Fibroblast of peridontal ligament (primary cell): Measurements from ENCODE around the gene FECH.
"Not testable (repeated sequence)": the region's sequence is repeated elsewhere in the genome, so short reads cannot be mapped to it uniquely, and the experiment has no call there.

Source experiments
- DNase-seq: peaks from one replicate; pipeline ENCODE4 v3.0.0-alpha.2; 2010; ENCODE audit errors: extremely low read depth

Gene FECH

GRCh38 chr18:57586251-57587049 lies at the start of gene FECH:
Gene FECH (minus strand): TSS chr18:57586702. CDS start chr18:57586620, 82 bp downstream.
- DNase-seq: peak; percentile 62

- peak; percentile 73 for DNase-seq
Measured at GRCh38 chr18:57635003-57635822, 48.7 kb upstream of the FECH start.

- no peak for DNase-seq
Measured at GRCh38 chr18:57631697-57632096, 45.2 kb upstream of the FECH start.

DNA sequence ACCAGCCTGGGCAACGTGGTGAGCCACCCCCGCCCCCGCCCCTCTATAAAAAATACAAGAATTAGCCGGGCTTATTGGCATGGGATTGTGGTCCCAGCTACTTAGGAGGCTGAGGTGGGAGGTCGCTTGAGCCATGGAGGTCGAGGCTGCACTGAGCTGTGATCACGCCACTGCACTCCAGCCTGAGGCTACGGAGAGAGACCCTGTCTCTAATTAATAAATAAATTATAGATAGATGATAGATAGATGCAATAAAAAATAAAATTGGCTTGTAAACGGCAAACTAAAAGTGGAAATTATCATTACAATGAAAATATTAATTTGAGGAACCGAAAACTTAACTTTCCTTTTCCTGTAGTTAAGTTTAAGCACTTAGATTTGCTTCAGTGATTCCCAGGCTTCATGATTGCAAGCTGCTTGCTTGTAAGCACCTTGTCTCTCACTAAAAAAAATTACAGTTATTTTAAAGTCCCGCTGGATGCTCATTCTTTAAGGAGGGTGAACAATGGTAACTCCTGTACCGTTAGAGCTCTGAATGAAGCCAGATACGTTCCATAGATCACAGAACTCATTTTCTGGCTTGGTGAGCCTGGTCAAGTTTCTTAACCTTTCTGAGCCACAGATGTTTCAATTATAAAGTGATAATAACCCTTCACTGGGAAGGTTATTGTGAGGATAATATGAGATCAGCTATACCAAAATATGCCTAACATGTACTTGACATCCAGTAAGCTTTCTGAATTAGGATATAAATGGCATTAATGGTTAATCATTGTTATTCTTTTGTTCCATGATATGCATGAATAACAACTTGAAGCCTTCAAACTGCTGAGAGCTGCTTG lies 44.5 kb upstream of the FECH start:
- DNase-seq: peak; percentile 18

DNA sequence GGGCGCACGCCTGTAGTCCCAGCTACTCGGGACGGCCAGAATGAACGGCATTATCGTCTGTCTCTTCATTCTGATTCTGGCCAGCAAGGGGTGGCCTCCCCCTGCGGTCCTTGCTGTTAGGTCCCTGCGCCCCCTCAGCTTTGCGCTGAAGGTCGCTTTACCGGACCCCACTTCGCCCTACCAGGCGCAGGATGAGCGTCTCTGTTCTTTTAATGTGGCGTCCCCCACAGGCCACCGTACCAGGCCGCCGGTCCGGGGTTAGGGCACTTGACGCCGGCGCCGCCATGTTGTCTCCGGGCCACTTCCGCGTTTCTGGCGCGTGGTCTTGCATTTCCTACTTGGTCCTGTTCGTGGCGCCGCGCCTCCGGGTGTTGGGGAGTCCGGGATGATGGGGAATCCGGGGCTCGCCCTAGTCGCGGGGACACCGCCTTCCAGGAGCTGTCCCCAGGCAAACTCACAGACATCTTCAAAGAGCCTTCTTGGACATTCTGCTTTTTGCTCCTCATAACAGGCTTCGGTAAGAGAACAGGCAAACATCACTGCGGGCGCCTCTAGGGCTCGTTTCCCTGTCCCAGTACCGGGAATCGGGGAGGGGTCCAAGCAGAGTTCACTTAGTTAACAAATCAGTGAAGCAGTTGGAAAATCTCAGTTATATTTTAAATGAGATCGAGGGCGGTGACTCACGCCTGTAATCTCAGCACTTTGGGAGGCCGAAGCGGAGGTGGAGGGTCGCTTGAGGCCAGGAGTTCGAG lies 43.7 kb upstream of the FECH start:
- peak; percentile 95 for DNase-seq

DNA sequence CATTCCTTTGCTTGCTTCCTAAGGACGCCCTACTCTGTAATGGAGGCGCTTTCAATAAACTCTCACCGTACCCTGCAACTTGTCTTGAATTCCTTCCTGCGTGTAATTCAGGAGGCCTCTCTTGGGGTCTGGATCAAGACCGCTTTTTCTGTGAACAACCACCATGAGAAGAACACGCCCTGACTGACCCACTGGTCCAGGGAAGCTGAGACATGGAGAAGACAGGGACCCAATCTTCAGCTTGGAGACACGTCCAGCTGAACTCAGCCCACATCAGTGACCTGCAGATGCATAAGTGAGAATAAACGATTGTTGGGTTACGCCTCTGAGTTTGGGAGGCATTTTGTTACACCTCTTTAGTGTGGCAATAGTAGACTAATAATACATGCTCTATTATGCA lies 42.9 kb upstream of the FECH start:
- DNase-seq: no peak

DNA sequence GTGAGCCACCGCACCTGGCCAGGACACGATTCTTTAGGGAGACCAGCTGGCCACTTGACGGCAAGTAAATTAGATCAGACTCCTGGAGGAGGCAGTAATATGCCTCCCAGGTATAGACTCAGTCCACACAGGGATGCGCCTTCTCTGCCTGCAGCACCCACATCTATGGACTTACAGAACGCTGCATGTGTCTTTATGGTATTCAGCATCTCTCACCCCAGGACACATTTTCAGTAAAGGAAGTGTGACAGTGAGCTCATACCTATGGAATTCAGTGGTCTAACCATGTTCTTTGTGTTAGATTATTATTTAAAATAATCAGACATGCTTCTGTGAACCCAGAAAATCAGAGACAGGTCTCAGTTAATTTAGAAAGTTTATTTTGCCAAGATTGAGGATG lies 41.0 kb upstream of the FECH start:
- no peak for DNase-seq

- no peak for DNase-seq
Measured at GRCh38 chr18:57624988-57625387, 38.5 kb upstream of the FECH start.

GRCh38 chr18:57621246-57621604 lies 34.7 kb upstream of the FECH start:
- DNase-seq: peak; percentile 6

GRCh38 chr18:57619876-57620275 lies 33.4 kb upstream of the FECH start:
- DNase-seq: no peak

- DNase-seq: no peak
Measured at GRCh38 chr18:57618910-57619309, 32.4 kb upstream of the FECH start.

DNA sequence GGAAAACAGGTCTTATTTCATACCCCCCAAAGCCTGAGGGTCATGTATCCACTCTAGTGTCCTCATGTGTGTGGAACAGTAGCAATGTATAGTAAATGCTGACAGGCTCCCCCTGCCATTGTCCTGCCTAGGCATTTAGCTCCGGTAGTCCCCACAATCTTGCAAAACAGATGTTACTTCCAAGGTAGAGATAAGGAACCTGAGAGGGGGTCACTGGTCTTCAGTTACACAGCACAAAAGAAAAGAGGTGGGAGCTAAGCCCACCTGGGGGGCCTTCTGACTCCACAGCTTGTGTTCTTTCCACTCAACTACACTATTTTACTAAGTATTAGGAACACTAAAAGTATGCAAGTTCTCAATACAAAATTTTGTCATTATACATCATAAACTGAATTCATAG lies 17.4 kb upstream of the FECH start:
- no peak for DNase-seq

DNA sequence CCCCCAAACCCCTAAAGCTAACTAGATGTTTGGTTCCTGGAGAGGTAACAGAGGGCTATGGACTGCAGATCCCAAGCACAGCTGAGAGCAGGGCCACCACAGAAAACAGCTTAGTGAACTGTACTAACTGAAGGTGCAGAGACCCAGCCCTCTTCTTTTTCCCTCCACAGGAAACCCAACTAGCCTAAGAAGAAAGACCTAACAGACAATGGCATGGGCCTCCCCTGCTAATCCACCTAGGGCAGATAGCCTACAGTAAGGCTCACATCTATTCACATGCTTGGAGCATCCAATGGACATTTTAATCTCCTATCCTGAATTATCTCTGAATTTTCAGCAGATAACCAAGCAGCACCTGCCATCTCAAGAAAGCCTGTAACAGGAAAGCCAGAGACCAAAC lies 8.8 kb upstream of the FECH start:
- DNase-seq: no peak

- DNase-seq: not testable (repeated sequence)
Measured at GRCh38 chr18:57592716-57593115, 6.2 kb upstream of the FECH start.

DNA sequence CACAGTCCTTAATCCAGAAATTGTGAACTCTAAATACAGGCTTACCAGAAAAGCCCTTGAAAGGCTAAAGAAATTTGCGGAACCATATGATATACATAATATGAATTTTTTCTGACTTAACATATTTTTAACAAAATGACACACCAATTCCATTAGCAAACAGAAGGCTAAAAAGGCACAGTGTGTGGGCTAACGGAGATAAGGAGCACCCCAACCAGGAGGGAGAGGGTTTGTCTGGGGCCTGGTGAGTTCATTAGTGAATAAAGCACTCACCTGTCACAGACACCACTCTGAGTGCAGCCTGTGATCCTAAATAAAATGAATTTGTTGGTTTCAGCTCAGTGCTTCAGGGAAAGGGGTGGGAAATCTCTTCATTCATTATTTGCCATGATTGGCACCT lies 2.7 kb upstream of the FECH start:
- DNase-seq: no peak

GRCh38 chr18:57587098-57587661 lies 678 bp upstream of the FECH start:
- DNase-seq: no peak

- no peak for DNase-seq
Measured at GRCh38 chr18:57585855-57586250, 649 bp downstream of the FECH start.

DNA sequence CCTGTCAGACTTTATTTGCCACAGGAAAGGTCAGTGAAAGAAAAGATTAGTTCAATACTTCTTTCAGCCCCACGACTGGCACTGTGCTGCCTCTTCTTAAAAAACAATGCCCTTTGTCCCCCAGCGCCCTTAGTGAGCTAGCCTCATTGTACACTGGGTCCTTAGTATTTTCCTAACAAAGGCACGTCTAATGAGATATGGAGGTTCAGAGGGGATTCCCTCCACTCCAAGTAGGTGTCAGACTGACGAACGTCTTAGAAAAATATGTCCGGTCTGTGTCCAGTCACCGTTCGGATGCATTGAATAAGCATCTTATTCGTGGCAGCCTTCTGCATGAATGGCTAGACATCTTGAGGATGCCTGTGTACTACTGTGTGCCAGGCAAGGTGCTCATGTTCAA lies 1.1 kb downstream of the FECH start:
- DNase-seq: no peak

DNA sequence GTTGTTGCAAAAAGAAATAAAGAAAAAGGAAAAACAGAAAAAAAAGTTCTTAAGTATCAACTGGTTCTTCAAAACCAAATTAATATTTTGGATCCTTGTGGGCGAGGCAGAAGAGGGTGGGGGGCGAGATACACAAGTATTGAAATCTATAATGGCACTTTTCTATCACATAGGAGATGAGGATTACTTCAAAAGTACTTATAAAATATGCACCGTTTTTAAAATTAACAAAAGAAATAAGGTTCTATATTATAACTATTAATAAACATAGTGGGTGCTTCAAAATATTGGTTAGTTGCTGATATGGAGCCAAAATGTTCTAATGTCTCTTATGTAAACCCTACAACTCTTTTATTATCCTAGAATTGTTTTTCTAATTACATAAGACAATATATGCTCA lies 2.1 kb downstream of the FECH start:
- DNase-seq: no peak

DNA sequence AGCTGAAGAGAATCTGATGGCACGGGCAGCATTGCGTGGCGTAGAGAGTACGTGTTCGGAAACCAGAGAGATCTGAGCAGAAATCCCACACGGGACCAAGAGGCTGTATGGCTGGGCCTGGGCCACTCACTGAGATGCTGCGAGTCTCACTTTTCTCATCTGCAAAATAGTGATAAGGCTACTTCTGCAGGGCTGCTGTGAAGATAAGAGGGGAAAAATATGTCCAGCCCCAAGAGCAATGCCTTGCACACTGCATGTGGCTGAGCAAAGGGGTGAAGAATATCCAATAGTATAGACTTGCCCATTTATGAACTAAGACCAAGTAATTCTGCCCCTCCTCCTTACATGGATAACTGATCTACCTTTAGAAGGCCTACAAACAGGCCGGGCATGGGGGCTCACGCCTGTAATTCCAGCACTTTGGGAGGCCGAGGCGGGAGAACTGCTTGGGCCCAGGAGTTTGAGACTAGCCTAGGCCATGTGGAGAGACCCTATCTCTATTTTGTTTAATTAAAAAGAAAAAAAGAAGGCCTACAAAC lies 3.1 kb downstream of the FECH start:
- no peak for DNase-seq
